ENCODE data around the gene SYNPO2. TPM values are rescaled to one million over a fixed set of nuclear protein-coding genes. Genes with fewer than 3 reads are reported as not detected.

The SYNPO2 gene
- total and polyA plus RNA-seq, 2 donors (not counting 1 experiment from before 2014, with no cell fraction given): 0.03 to 0.20 TPM

- H3K4me1 ChIP-seq (ENCODE audit: control insufficient read depth in 2 of 2, insufficient read depth in 2 of 2, low read length in 2 of 2): no peaks in the 10 kb centered on the region
- Mint-ChIP-seq H3K27me3 (peaks cover 8% of the 10 kb centered on the region), H3K4me1 (peaks cover 9% of the 10 kb centered on the region), H3K27ac (no peak overlapping the region), H3K9me3 (ENCODE audit: insufficient read depth) (no peaks in the 10 kb centered on the region), H3K4me3 (no peak overlapping the region)
- no peaks in the 10 kb centered on the region for H3K79me2 ChIP-seq (ENCODE audit: control insufficient read depth, insufficient read depth, low read length)
- no peak overlapping the region for H3K4me2 ChIP-seq (replicated peaks; ENCODE audit: low read depth, low read length, poor library complexity, severe bottlenecking)
- H3K4me3 ChIP-seq (ENCODE audit: control extremely low read depth in 1 of 5, extremely low read depth in 1 of 5, insufficient read depth in 1 of 5, low read depth in 2 of 5, low read length in 4 of 5): no peak overlapping the region
- no peaks in the 10 kb centered on the region for H3K9me3 ChIP-seq (ENCODE audit: control extremely low read depth in 1 of 3, control insufficient read depth in 2 of 3, insufficient read depth in 1 of 3, low read length in 2 of 3)
- no peak for ATAC-seq (ENCODE audit: low read depth)
- no peak overlapping the region for H3K9ac ChIP-seq (ENCODE audit: low read length)
- ChIA-PET POLR2A (no interaction called here), CTCF (interaction anchor here (0.7 kb wide), 1 partner anchor 95 kb away, joined by 3 read pairs; no protein-coding TSS in a partner anchor)
- intact Hi-C loops (cut with micrococcal nuclease): no loop called here
- DNase-seq: no peak
- no peaks in the 10 kb centered on the region for H3K36me3 ChIP-seq (replicated peaks in 1 of 2; ENCODE audit: control extremely low read depth in 1 of 2, control insufficient read depth in 1 of 2, extremely low read depth in 1 of 2, insufficient read depth in 2 of 2, low read length in 1 of 2)
- TF ChIP-seq EZH2 (IDR thresholded peaks at IDR 0.05; ENCODE audit: borderline replicate concordance, insufficient read depth, low read depth, low read length, poor library complexity, severe bottlenecking) (no peak), CTCF (IDR thresholded peaks at IDR 0.05) (no peak)
- no peak overlapping the region for H2AFZ ChIP-seq (ENCODE audit: insufficient read depth, low read depth, low read length, poor library complexity, severe bottlenecking)
- H3K27ac ChIP-seq (ENCODE audit: low read length in 2 of 2): no peak overlapping the region
- H3K27me3 ChIP-seq (replicated peaks in 1 of 4; ENCODE audit: control extremely low read depth in 1 of 4, control insufficient read depth in 3 of 4, insufficient read depth in 4 of 4, low read length in 3 of 4): no peaks in the 10 kb centered on the region
- no CpG with 5 or more reads among the region's 1 CpG for WGBS (ENCODE audit: insufficient coverage)
- no peaks in the 10 kb centered on the region for H4K20me1 ChIP-seq (ENCODE audit: control insufficient read depth, insufficient read depth, low read length, poor library complexity, severe bottlenecking)
Measured at GRCh38 chr4:118987959-118988634, 99.4 kb downstream of the SYNPO2 start.

- intact Hi-C loops (cut with micrococcal nuclease): no loop called here
Measured at GRCh38 chr4:118988635-118988972, 100.0 kb downstream of the SYNPO2 start.

More at GRCh38 chr4:118988635-118988972, 100.0 kb downstream of the SYNPO2 start:
- Mint-ChIP-seq H3K9me3 (ENCODE audit: insufficient read depth) (no peaks in the 10 kb centered on the region), H3K4me3 (no peak overlapping the region), H3K27me3 (peaks cover 3% of the 10 kb centered on the region), H3K27ac (no peak overlapping the region), H3K4me1 (peaks cover 9% of the 10 kb centered on the region)
- Histone ChIP-seq H3K9ac (ENCODE audit: low read length) (no peak overlapping the region), H2AFZ (ENCODE audit: insufficient read depth, low read depth, low read length, poor library complexity, severe bottlenecking) (no peak overlapping the region), H3K4me2 (replicated peaks; ENCODE audit: low read depth, low read length, poor library complexity, severe bottlenecking) (no peak overlapping the region), H3K4me3 (ENCODE audit: control extremely low read depth in 1 of 5, extremely low read depth in 1 of 5, insufficient read depth in 1 of 5, low read depth in 2 of 5, low read length in 4 of 5) (no peak overlapping the region), H3K79me2 (ENCODE audit: control insufficient read depth, insufficient read depth, low read length) (no peaks in the 10 kb centered on the region), H3K4me1 (ENCODE audit: control insufficient read depth in 2 of 2, insufficient read depth in 2 of 2, low read length in 2 of 2) (no peaks in the 10 kb centered on the region), H3K27ac (ENCODE audit: low read length in 2 of 2) (no peak overlapping the region), H3K9me3 (ENCODE audit: control extremely low read depth in 1 of 3, control insufficient read depth in 2 of 3, insufficient read depth in 1 of 3, low read length in 2 of 3) (no peaks in the 10 kb centered on the region), H4K20me1 (ENCODE audit: control insufficient read depth, insufficient read depth, low read length, poor library complexity, severe bottlenecking) (no peaks in the 10 kb centered on the region), H3K27me3 (replicated peaks in 1 of 4; ENCODE audit: control extremely low read depth in 1 of 4, control insufficient read depth in 3 of 4, insufficient read depth in 4 of 4, low read length in 3 of 4) (no peaks in the 10 kb centered on the region), H3K36me3 (replicated peaks in 1 of 2; ENCODE audit: control extremely low read depth in 1 of 2, control insufficient read depth in 1 of 2, extremely low read depth in 1 of 2, insufficient read depth in 2 of 2, low read length in 1 of 2) (no peaks in the 10 kb centered on the region)
- 98% methylated on average over 4 of the region's 4 CpGs for WGBS (ENCODE audit: insufficient coverage)
- DNase-seq (no peak), ATAC-seq (ENCODE audit: low read depth) (no peak)
- TF ChIP-seq EZH2 (IDR thresholded peaks at IDR 0.05; ENCODE audit: borderline replicate concordance, insufficient read depth, low read depth, low read length, poor library complexity, severe bottlenecking) (no peak), CTCF (IDR thresholded peaks at IDR 0.05) (no peak)
- CTCF ChIA-PET: no interaction called here
- POLR2A ChIA-PET: no interaction called here

Data from B cell (primary cell).